GM21526 (cell line): Measurements from ENCODE around the gene EIF2D.
"Not testable (repeated sequence)": the region's sequence is repeated elsewhere in the genome, so short reads cannot be mapped to it uniquely, and the experiment has no call there.

Source experiments
- ATAC-seq: cut with Tn5 transposase; IDR thresholded peaks from one replicate; pipeline ENCODE4 v1.9.1; 2021; ENCODE audit warnings: moderate library complexity; ENCODE audit not compliant: unreplicated experiment, low FRiP score

Gene EIF2D, protein sequence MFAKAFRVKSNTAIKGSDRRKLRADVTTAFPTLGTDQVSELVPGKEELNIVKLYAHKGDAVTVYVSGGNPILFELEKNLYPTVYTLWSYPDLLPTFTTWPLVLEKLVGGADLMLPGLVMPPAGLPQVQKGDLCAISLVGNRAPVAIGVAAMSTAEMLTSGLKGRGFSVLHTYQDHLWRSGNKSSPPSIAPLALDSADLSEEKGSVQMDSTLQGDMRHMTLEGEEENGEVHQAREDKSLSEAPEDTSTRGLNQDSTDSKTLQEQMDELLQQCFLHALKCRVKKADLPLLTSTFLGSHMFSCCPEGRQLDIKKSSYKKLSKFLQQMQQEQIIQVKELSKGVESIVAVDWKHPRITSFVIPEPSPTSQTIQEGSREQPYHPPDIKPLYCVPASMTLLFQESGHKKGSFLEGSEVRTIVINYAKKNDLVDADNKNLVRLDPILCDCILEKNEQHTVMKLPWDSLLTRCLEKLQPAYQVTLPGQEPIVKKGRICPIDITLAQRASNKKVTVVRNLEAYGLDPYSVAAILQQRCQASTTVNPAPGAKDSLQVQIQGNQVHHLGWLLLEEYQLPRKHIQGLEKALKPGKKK

GRCh38 chr1:206612129-206612876 lies at the start of gene EIF2D:
EIF2D (minus strand) TSS chr1:206612465; CDS start chr1:206612342, 123 bp downstream.
- ATAC-seq, result peak; percentile 86

DNA sequence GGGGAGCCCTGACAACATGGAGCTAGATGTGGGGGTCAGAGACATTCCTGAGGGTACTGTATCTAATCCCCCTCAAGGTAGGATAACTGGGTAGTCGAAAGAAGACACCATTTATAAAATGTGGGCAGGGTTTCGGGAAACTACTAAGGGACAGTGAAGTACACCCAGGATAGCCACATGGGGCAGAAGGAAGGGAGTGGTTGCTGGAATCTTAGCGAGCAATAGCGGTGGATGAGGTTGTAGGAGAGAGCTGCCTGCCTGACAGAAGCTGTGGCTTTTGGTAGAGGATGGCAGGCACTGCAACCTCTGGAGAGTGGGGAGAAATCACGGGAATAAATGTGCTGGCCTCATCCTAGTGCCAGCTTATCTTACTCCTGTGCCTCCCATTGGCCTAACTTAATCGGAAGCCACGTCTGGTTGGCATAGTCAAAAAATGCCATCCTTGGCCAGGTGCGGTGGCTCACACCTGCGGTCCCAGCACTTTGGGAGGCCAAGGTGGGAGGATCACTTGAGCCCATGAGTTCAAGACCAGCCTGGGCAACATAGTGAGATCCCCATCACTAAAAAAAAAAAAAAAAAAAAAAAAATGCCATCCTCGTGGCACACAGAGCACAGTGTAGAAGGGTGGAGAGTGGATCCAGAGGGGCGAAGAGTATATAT lies 49.0 kb upstream of the EIF2D start:
- ATAC-seq, result no peak

GRCh38 chr1:206660136-206660535 lies 47.9 kb upstream of the EIF2D start:
- no peak for ATAC-seq

DNA sequence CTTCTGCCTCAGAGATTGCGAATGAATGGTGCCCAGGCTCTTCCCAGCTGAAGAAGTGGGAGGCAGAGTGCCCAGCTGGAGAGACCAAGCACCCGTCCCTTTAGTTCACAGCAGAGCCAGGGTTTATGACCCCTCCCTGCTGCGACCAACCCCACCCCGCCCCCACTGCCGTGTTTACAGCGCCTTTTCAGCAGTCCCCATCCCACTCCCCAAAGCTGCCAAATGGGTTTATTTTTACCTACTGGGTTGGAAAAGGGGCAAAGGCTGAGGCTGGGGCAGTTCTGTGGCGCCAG lies 46.7 kb upstream of the EIF2D start:
- no peak for ATAC-seq

- ATAC-seq, result no peak
Observed at GRCh38 chr1:206658264-206658980, 46.2 kb upstream of the EIF2D start.

DNA sequence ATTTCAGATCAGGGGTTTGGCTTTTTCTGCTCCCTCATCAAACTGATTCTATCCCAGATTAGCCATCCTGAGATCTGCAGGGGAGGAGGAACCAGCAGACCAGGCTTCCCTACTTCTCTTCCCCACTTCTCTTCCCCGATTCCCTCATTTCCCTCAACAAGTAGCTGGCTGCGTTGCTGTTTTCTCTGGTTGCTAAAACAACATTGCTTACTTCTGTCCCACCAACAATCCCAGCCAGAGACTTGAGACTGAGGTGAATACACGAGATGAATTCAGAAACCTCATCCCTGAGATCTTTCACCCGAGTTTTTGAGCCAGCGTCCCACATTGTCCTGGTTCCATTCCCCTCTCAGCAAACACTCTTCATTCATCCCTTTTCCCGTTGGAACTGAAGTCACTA lies 45.5 kb upstream of the EIF2D start:
- no peak for ATAC-seq

DNA sequence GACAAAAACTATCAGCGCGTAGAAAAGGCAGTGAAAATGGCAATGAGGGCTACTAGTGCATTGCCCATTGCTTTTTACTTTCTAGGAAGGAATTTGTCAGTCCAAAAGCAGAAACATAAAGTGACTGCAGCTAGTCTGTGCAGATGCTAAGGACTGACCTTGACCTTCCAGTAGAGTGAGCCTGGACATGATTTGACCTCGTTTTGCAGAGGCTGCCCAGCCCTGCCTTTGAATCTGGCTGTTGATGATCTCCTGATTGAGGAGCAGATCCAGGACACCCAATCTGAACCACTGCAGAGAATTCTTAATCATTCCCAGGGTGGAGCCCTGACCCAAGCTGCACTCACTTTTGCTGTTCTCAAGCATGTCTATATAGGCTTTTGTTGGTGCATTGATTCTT lies 44.7 kb upstream of the EIF2D start:
- no peak for ATAC-seq

GRCh38 chr1:206655471-206655882 lies 43.2 kb upstream of the EIF2D start:
- ATAC-seq, result no peak

- ATAC-seq, result no peak
Observed at GRCh38 chr1:206654828-206655227, 42.6 kb upstream of the EIF2D start.

GRCh38 chr1:206653715-206654459 lies 41.6 kb upstream of the EIF2D start:
- ATAC-seq, result no peak

DNA sequence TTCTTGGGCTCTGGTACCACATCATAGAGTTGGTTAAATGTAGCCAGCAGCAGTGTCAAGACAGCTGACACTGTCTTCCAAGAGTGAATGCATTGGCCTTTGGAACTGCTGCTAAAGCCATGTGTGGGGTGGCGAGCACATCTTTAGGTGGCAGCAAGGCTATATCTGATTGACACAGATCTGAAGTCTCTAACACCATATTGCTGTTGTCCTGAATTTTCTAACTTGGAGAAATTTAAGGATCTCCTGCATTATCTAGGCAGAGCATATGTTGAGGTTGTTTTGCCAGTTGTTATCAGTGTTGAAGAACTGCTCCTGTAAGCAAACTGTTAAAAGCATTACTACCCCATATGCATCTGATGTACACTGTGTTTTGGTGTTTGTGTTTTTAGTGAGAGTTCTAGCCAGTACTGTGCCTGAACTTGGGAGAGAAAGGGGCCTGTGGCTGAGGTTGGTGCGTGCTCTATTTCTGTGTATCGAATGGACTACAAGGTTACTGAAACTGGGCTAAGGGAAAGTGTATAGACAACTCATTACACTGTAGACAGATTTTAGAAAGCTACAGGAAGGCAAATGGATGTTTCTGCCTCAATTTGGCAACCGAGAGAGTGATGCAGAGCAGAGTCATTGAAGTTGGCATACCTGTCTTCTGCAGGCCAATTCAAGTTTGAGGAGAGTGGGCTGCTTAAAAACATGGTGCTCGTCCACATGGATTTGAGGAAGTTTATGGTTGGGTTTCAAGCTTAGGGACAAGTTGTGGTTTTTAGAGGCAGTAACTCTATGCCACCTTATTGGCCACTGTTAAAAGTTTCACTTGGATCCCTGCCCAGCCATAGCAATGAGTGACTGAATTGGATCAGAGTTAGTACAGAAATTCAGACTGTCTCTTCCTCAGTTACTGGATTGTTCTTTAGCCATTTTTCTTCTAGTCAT lies 40.0 kb upstream of the EIF2D start:
- ATAC-seq, result no peak

DNA sequence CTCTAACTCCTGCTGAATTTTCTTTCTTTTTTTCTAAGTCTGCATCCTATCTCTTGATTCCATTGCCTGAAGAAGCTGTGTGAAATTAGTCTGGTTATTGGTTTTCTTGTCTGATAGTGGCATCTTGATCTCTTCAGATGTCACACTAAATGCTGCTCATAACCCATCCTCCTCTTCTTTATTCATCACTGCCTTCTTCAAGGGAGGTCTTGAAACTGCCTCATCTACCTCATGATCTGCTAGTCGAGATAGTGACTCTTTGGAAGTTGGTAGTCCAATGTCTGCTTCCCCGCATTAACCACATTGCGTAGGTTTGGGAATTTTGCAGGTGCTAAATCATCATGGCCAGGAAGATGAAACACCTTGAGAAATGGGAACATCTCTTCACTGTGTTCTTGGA lies 38.7 kb upstream of the EIF2D start:
- no peak for ATAC-seq

DNA sequence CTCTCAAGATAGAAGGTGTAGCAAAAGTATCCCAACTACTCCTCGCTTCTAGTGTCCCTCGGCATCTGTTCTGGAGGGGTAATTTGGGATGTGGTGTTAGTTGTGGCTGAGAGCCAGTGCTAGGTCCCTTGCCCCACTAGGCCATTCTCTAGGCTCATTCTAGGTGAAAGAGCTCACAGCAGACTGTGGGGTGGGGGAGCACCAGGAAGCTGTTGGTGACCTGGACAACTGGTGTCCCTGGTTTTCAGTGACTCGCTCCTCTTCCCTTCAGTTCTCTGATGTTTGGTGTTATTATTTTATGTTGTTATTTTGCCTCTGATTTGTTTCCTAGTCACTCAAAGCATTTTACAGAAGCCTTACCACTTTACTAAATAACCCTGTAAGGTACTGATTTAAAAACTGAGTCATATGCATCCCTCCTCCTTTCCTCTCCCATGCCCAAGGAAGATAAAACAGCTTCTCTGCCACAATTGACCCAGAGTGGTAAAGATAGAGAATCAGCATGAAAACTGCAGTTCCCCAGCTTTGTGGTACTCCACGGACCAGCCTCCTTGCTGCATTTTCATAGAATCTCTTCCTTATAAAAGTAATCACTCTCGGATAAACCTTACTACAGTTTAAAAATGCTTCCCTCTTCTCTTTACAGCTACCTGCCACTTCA lies 37.1 kb upstream of the EIF2D start:
- no peak for ATAC-seq

DNA sequence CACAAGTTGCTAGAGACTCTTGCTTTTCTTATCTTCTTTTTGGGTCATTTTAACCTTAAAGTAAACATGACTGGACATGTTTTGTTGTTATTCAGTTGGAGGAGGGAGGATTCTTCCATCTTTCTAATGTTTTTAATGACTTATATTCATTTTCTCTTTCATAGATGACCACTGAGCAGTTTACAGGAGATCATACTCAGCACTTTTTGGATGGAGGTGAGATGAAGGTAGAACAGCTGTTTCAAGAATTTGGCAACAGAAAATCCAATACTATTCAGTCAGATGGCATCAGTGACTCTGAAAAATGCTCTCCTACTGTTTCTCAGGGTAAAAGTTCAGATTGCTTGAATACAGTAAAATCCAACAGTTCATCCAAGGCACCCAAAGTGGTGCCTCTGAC lies 35.0 kb upstream of the EIF2D start:
- ATAC-seq, result no peak

GRCh38 chr1:206646504-206646903 lies 34.2 kb upstream of the EIF2D start:
- no peak for ATAC-seq

DNA sequence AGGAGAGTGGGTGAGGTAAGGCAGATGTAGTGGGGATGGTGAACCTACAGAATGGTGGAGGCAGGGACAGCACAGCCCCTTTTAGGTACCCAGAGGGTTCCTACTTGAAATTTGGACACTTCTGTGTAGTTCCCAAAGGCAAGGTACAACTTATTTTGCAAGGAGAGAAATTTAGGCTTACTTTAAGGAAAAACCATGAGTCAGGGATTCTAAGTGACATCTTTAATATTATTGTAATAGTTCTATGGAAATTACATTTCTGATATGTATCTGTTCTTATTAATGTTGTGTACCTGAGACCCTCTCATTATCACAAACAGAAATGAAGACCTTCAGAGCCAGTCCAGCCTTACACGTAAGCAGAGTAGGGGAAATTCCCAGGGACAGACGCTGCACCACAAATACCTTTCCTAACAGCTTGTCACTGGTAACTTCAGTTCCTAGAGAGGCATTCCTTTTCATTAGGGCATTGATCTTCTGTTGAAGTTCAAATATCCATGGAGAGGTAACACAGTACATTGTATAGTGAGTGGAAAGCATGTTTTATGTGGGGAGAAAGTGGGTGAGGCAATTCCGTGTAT lies 30.9 kb upstream of the EIF2D start:
- no peak for ATAC-seq

DNA sequence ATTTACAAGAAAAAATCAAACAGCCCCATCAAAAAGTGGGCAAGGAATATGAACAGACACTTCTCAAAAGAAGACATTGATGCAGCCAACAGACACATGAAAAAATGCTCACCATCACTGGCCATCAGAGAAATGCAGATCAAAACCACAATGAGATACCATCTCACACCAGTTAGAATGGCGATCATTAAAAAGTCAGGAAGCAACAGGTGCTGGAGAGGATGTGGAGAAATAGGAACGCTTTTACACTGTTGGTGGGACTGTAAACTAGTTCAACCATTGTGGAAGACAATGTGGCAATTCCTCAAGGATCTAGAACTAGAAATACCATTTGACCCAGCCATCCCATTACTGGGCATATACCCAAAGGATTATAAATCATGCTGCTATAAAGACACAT lies 29.8 kb upstream of the EIF2D start:
- ATAC-seq, result not testable (repeated sequence)

- no peak for ATAC-seq
Observed at GRCh38 chr1:206637605-206638004, 25.3 kb upstream of the EIF2D start.
